Psoas muscle (tissue), 8 donors: Measurements from ENCODE around the gene SRPK2. TPM values are rescaled to one million over a fixed set of nuclear protein-coding genes. Genes with fewer than 3 reads are reported as not detected.
A peak's percentile ranks its signal among the peaks of the same experiment; 100 is the strongest.

Experiments used
- ATAC-seq, 4 donors: fragments of 200-7000 bp; cut with Tn5 transposase; one replicate each; pipeline ENCODE4 v1.9.1; 2020; ENCODE audit warnings: moderate library complexity in 3 of 4, mild to moderate bottlenecking in 2 of 4
- DNase-seq, 2 donors: peaks; one replicate each; pipeline ENCODE4 v3.0.0-alpha.2; 2020
- H3K27ac ChIP-seq: fragments of 200-600 bp; one replicate; pipeline ENCODE4 v1.8.0; 2022
- H3K27me3 ChIP-seq, 3 donors: fragments of 200-600 bp in 1 of 3; one replicate each; pipeline versions ENCODE4 v1.6.1 to v1.8.0; 2013 to 2022; ENCODE audit warnings: low read length in 2 of 3, mild to moderate bottlenecking in 2 of 3, moderate library complexity in 1 of 3; ENCODE audit not compliant: insufficient read depth in 3 of 3
- H3K36me3 ChIP-seq, 2 donors: fragments of 200-600 bp in 1 of 2; one replicate each; pipeline versions ENCODE4 v1.6.1 to v1.8.0; 2013 to 2022; ENCODE audit warnings: low read depth in 1 of 2, mild to moderate bottlenecking in 1 of 2, moderate library complexity in 1 of 2; ENCODE audit not compliant: insufficient read depth in 1 of 2
- H3K4me1 ChIP-seq: fragments of 200-600 bp; one replicate; pipeline ENCODE4 v1.8.0; 2022
- H3K4me3 ChIP-seq: fragments of 200-600 bp; one replicate; pipeline ENCODE4 v1.8.0; 2022; ENCODE audit warnings: mild to moderate bottlenecking
- H3K9me3 ChIP-seq: fragments of 200-600 bp; one replicate; pipeline ENCODE4 v1.8.0; 2022
- CTCF ChIP-seq: fragments of 200-600 bp; IDR thresholded peaks from one replicate; pipeline ENCODE4 v1.8.0; 2022; ENCODE audit warnings: antibody characterized with exemption
- WGBS, 3 donors: extraction: QIAGEN DNeasy Blood & Tissue Kit; methylation state at CpG; one replicate each; pipeline versions ENCODE4 v1.1.6 to v1.1.7; 2013; 5-methylcytosine and 5-hydroxymethylcytosine counted together
- intact Hi-C, 2 donors: fragments of 100-400 bp; cut with DNase I; formaldehyde crosslinking; loops; one replicate each; pipeline versions ENCODE4 v1.11.0 to v1.14.2; 2022
- polyA plus RNA-seq, 3 donors: library from polyadenylated mRNA; stranded (reverse); fragments of 200-250 nt; gene quantifications; one replicate each; pipeline ENCODE4 v1.2.3, GENCODE V29; 2013
- total RNA-seq, 4 donors: library from RNA; stranded (reverse); fragmentation: NEBNext Ultra II Directional in 2 of 4; extraction: Animal tissue kit (Norgen Biotek cat#: 25700) in 2 of 4; gene quantifications; one replicate each; pipeline versions ENCODE4 v1.2.1 to v1.2.4, GENCODE V29; 2021 to 2023
- donor health status: healthy with polysubstance abuse.
- donor health status: DM: no; HTN: no; CAD: no; lungs with moderate emphysema.
- donor health status: Bipolar disorder and iron deficiency.
- donor health status: healthy.
- donor health status: DM: yes; HTN: yes; CAD: no.
- donor health status: DM: no; HTN: no; CAD: no.
- donor health status: DM: no; HTN: no; CAD: no.
- donor health status: DM: yes; HTN: yes; CAD: no.

The SRPK2 gene
- total and polyA plus RNA-seq, 7 donors: 12.7 to 51.3 (median 33.2) TPM

GRCh38 chr7:105228555-105228954 is 160.2 kb downstream of the SRPK2 start:
- no peaks in the 10 kb centered on the region for H3K27me3 ChIP-seq
- H3K9me3 ChIP-seq: no peaks in the 10 kb centered on the region
- no peak overlapping the region for H3K4me3 ChIP-seq
- 88 to 92% (median 92%) methylated on average over 20 of the region's 20 CpGs for WGBS, 3 donors
- intact Hi-C loops: no loop called here
- H3K36me3 ChIP-seq: peaks cover 0 to 8% of the 10 kb centered on the region in 2 donors
- DNase-seq: no peak
- H3K4me1 ChIP-seq: peaks cover 16% of the 10 kb centered on the region
- H3K27ac ChIP-seq: no peak overlapping the region
- TF ChIP-seq CTCF: no peak
- ATAC-seq: no peak

- WGBS, 3 donors: 91 to 97% (median 93%) methylated on average over 2 of the region's 2 CpGs
- no peak for TF ChIP-seq CTCF
- Histone ChIP-seq H3K36me3 (peaks cover 0 to 8% of the 10 kb centered on the region in 2 donors), H3K4me3 (no peak overlapping the region), H3K4me1 (peaks cover 23% of the 10 kb centered on the region), H3K27ac (no peak overlapping the region), H3K27me3 (no peaks in the 10 kb centered on the region), H3K9me3 (no peaks in the 10 kb centered on the region)
- no peak for DNase-seq
- no peak for ATAC-seq
- intact Hi-C loops: no loop called here
Measured at GRCh38 chr7:105227391-105227790, 161.3 kb downstream of the SRPK2 start.

GRCh38 chr7:105224884-105225651 is 163.7 kb downstream of the SRPK2 start:
- H3K27me3 ChIP-seq: no peaks in the 10 kb centered on the region
- no peaks in the 10 kb centered on the region for H3K36me3 ChIP-seq
- H3K4me1 ChIP-seq: peaks cover 30% of the 10 kb centered on the region
- DNase-seq (no peak), ATAC-seq (peak; percentile 88 to 89 (median 88))
- no peak overlapping the region for H3K27ac ChIP-seq
- H3K4me3 ChIP-seq: no peak overlapping the region
- 63 to 65% (median 64%) methylated on average over 6 of the region's 6 CpGs for WGBS, 3 donors
- intact Hi-C loops: no loop called here
- no peaks in the 10 kb centered on the region for H3K9me3 ChIP-seq
- no peak for TF ChIP-seq CTCF

GRCh38 chr7:105222953-105223352 is 165.8 kb downstream of the SRPK2 start:
- intact Hi-C loops: no loop called here
- peaks cover 45% of the 10 kb centered on the region for H3K4me1 ChIP-seq
- ATAC-seq (no peak), DNase-seq (no peak)
- H3K36me3 ChIP-seq: no peaks in the 10 kb centered on the region
- H3K27me3 ChIP-seq: no peaks in the 10 kb centered on the region
- no peaks in the 10 kb centered on the region for H3K9me3 ChIP-seq
- TF ChIP-seq CTCF: no peak
- WGBS, 3 donors: 35 to 61% (median 38%) methylated on average over 5 of the region's 5 CpGs
- H3K27ac ChIP-seq: peak overlapping the region; percentile 5
- H3K4me3 ChIP-seq: no peak overlapping the region
